GM19193 (cell line): ENCODE measurements around the gene TBC1D8.

Experiments used
- POLR2A ChIP-seq: IDR thresholded peaks from 4 replicates; pipeline ENCODE4 v1.6.1; 2011; ENCODE audit not compliant: insufficient read depth, insufficient read length; ENCODE audit errors: extremely low read depth

TBC1D8 gene

GRCh38 chr2:101127319-101128056, 23.7 kb downstream of the TBC1D8 start:
- TF ChIP-seq POLR2A: no peak

GRCh38 chr2:101125808-101126207, 25.4 kb downstream of the TBC1D8 start:
- TF ChIP-seq POLR2A: no peak

- TF ChIP-seq POLR2A: no peak
Observed at GRCh38 chr2:101125374-101125773, 25.8 kb downstream of the TBC1D8 start.

GRCh38 chr2:101124643-101125366, 26.4 kb downstream of the TBC1D8 start:
- no peak for TF ChIP-seq POLR2A

- no peak for TF ChIP-seq POLR2A
Observed at GRCh38 chr2:101123795-101124471, 27.2 kb downstream of the TBC1D8 start.

- TF ChIP-seq POLR2A: no peak
Observed at GRCh38 chr2:101121174-101121573, 30.0 kb downstream of the TBC1D8 start.

GRCh38 chr2:101120124-101120996, 30.8 kb downstream of the TBC1D8 start:
- no peak for TF ChIP-seq POLR2A

GRCh38 chr2:101119431-101119830, 31.8 kb downstream of the TBC1D8 start:
- TF ChIP-seq POLR2A: no peak

- no peak for TF ChIP-seq POLR2A
Observed at GRCh38 chr2:101116841-101117552, 34.2 kb downstream of the TBC1D8 start.

GRCh38 chr2:101116348-101116747, 34.8 kb downstream of the TBC1D8 start:
- TF ChIP-seq POLR2A: no peak

GRCh38 chr2:101115664-101116063, 35.5 kb downstream of the TBC1D8 start:
- TF ChIP-seq POLR2A: no peak

- no peak for TF ChIP-seq POLR2A
Observed at GRCh38 chr2:101114815-101115214, 36.4 kb downstream of the TBC1D8 start.

- TF ChIP-seq POLR2A: no peak
Observed at GRCh38 chr2:101114268-101114783, 36.9 kb downstream of the TBC1D8 start.

- TF ChIP-seq POLR2A: no peak
Observed at GRCh38 chr2:101113441-101114267, 37.5 kb downstream of the TBC1D8 start.

- no peak for TF ChIP-seq POLR2A
Observed at GRCh38 chr2:101112772-101113157, 38.4 kb downstream of the TBC1D8 start.
